ENCODE data around the gene PRDM16. TPM values are rescaled to one million over a fixed set of nuclear protein-coding genes. Genes with fewer than 3 reads are reported as not detected.

Gene PRDM16
- total RNA-seq, 1 experiment from 2014 or later, result 0.17 TPM

DNA sequence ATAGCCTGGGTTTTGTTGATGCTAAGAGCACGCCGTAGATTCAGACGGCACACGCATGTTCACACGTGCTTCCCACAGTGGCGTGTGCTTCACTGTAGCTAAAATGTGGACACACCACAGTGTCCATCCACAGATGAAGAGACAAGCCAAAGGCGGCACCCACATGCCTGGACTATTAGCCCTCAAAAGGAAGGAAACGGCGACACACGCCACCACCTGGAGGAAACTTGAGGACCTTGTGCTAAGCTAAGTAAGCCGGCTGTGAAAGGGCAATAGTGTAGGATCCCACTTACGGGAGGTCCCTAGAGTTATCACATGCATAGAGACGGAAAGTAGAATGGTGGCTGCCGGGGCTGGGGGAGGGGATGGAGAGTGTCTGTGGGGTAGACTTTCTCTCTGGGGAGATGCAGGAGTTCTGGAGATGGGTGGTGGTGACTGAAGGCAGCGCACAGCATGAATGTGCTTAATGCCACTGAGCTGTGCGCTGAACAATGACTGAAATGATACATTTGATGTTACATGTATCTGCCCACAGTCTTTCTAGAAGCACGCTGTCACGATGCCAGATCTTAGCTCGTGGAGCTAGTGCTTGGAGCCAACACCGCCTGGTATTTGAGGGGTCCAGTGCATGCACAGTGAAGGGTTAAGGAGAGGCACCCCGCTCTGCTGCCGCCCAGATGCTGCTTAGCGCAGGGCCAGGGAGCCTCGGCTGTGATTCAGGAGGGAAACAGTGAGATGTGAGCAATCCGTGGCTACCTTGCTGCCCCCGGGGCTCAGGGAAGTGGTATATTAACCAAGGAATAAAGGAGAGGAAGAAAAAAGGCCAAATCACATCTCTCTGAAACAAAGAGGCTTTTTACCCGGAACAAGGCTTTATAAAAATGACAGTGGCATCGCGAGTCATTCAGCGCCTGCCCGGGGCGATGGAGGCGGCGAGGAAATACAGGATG is 103.7 kb downstream of the PRDM16 start:
- no peak overlapping the region for H4K5ac ChIP-seq (ENCODE audit: insufficient read length, low read depth, low read length)
- H3K36me3 Mint-ChIP-seq (ENCODE audit: insufficient read depth in 1 of 3, low read depth in 3 of 3), result no peaks in the 10 kb centered on the region
- H3K4me2 ChIP-seq (ENCODE audit: insufficient read depth, insufficient read length, low read length), result no peak overlapping the region
- no peak overlapping the region for H2BK12ac ChIP-seq (ENCODE audit: insufficient read length, low read depth, low read length)
- H2BK15ac ChIP-seq (ENCODE audit: low read depth, low read length), result no peak overlapping the region
- no CpG with 5 or more reads among the region's 34 CpGs for WGBS (ENCODE audit: extremely low coverage, insufficient read length, low lambda C conversion rate)
- H3K27me3 ChIP-seq (ENCODE audit: insufficient read depth, low read length), result no peaks in the 10 kb centered on the region
- H3K4me1 ChIP-seq (ENCODE audit: insufficient read depth, low read length), result no peaks in the 10 kb centered on the region
- no peak overlapping the region for H2AK5ac ChIP-seq (ENCODE audit: insufficient read length, low read length)
- no peak overlapping the region for H3K27ac ChIP-seq (ENCODE audit: insufficient read length, low read depth, low read length)
- no peaks in the 10 kb centered on the region for H3K79me2 ChIP-seq (ENCODE audit: insufficient read depth, low read length)
- H3K27me3 Mint-ChIP-seq (ENCODE audit: low read depth), result peaks cover 2% of the 10 kb centered on the region; the same call in 1 of the 2 replicates
- H3K4me1 Mint-ChIP-seq, result peaks cover 0 to 14% of the 10 kb centered on the region in 2 experiments; a peak in 2 of 4 replicates
- no peak overlapping the region for H3T11ph ChIP-seq (ENCODE audit: low read length)
- H2BK120ac ChIP-seq (ENCODE audit: low read depth, low read length, poor library complexity, severe bottlenecking), result no peak overlapping the region
- no peak overlapping the region for H2BK20ac ChIP-seq (ENCODE audit: low read depth, low read length, poor library complexity, severe bottlenecking)
- H4K91ac ChIP-seq (ENCODE audit: insufficient read length, low read depth, low read length), result no peak overlapping the region
- no peaks in the 10 kb centered on the region for H3K9me3 ChIP-seq (ENCODE audit: control insufficient read depth, low read depth, low read length)
- no peaks in the 10 kb centered on the region for H3K23me2 ChIP-seq (ENCODE audit: insufficient read length, low read depth, low read length, poor library complexity, severe bottlenecking)
- no peak overlapping the region for H3K18ac ChIP-seq (ENCODE audit: insufficient read length, low read depth, low read length)
- H3K79me1 ChIP-seq (ENCODE audit: insufficient read depth, low read depth, low read length, poor library complexity, severe bottlenecking), result no peaks in the 10 kb centered on the region
- no peak overlapping the region for H3K23ac ChIP-seq (ENCODE audit: insufficient read length, low read depth, low read length)
- H4K20me1 ChIP-seq (ENCODE audit: control insufficient read depth, insufficient read depth, insufficient read length), result no peaks in the 10 kb centered on the region
- peak overlapping the region in 1 of 3 experiments; percentile 84; a peak in 1 of 7 replicates for H3K27ac Mint-ChIP-seq
- TF ChIP-seq, protein P1, sequence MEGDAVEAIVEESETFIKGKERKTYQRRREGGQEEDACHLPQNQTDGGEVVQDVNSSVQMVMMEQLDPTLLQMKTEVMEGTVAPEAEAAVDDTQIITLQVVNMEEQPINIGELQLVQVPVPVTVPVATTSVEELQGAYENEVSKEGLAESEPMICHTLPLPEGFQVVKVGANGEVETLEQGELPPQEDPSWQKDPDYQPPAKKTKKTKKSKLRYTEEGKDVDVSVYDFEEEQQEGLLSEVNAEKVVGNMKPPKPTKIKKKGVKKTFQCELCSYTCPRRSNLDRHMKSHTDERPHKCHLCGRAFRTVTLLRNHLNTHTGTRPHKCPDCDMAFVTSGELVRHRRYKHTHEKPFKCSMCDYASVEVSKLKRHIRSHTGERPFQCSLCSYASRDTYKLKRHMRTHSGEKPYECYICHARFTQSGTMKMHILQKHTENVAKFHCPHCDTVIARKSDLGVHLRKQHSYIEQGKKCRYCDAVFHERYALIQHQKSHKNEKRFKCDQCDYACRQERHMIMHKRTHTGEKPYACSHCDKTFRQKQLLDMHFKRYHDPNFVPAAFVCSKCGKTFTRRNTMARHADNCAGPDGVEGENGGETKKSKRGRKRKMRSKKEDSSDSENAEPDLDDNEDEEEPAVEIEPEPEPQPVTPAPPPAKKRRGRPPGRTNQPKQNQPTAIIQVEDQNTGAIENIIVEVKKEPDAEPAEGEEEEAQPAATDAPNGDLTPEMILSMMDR (conservative IDR thresholded peaks at IDR 0.05), result no peak
- DNase-seq, result no peak
- no peak overlapping the region for H3K14ac ChIP-seq (ENCODE audit: insufficient read depth, low read length)
- no peak overlapping the region for H3K4me3 Mint-ChIP-seq
- no peak overlapping the region for H3K4ac ChIP-seq (ENCODE audit: low read depth, low read length)
- H2AFZ ChIP-seq (ENCODE audit: low read length), result no peak overlapping the region
- no peak overlapping the region for H2BK5ac ChIP-seq (ENCODE audit: insufficient read length, low read length)
- H3K9me3 Mint-ChIP-seq, result no peaks in the 10 kb centered on the region
- no peak overlapping the region for H3K9ac ChIP-seq (ENCODE audit: extremely low read depth, insufficient read length, low read length)
- no peak overlapping the region for H3K56ac ChIP-seq (ENCODE audit: insufficient read length, low read depth, low read length)
- H4K8ac ChIP-seq (replicated peaks; ENCODE audit: insufficient read length, low read depth, low read length), result no peak overlapping the region

Data from H9 (cell line).